Measurements from ENCODE around the gene GNG2.

Gene GNG2

GRCh38 chr14:51873221-51873893 is 12.9 kb downstream of the GNG2 start (continued):
- no peak for TF ChIP-seq ZFP37 (tag by site-specific recombination; IDR thresholded peaks at IDR 0.05)

DNA sequence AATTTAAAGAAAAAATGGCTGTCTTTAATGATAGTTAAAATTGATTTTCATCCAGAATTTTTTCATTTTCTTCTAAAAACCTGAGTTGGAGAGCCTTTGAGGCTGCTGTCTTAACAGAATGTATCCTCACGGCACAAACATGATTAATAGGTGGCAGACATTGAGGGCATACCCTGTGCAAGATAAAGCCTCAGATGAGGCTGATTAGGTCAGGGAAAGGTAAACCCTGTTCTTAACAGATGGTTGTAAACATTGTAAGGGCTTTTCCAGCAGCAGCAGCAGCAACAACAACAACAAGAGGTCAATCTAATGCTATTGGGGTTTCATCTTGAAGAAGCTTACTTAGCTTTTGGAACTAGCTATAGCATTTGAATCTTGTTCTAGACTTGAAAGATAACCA is 17.4 kb downstream of the GNG2 start:
- no peaks in the 10 kb centered on the region for H3K9me3 ChIP-seq (ENCODE audit: control insufficient read depth, insufficient read depth, low read depth, low read length)
- H3K4me3 ChIP-seq (ENCODE audit: low read depth, low read length): no peak overlapping the region
- ChIA-PET CTCF (no interaction called here), POLR2A (no interaction called here)
- H3K4me1 ChIP-seq (ENCODE audit: control insufficient read depth, insufficient read depth, low read length): peaks cover 15% of the 10 kb centered on the region
- TF ChIP-seq SCRT2 (tag by site-specific recombination; IDR thresholded peaks at IDR 0.05) (no peak), YY1 (tag by site-specific recombination; IDR thresholded peaks at IDR 0.05) (no peak), ZNF169 (tag by site-specific recombination; IDR thresholded peaks at IDR 0.05) (no peak), ZNF174 (tag by site-specific recombination; IDR thresholded peaks at IDR 0.05) (no peak), ZNF175 (tag by site-specific recombination; IDR thresholded peaks at IDR 0.05) (no peak), ZNF501 (tag by site-specific recombination; IDR thresholded peaks at IDR 0.05) (no peak), EGR2 (tag by site-specific recombination; IDR thresholded peaks at IDR 0.05; ENCODE audit: low read depth) (no peak), SP3 (tag by site-specific recombination; IDR thresholded peaks at IDR 0.05) (no peak), KLF8 (tag by site-specific recombination; IDR thresholded peaks at IDR 0.05) (no peak), ZBTB20 (tag by site-specific recombination; IDR thresholded peaks at IDR 0.05) (no peak), ZNF629 (tag by site-specific recombination; IDR thresholded peaks at IDR 0.05) (no peak), ZNF133 (tag by site-specific recombination; IDR thresholded peaks at IDR 0.05) (no peak), ZSCAN16 (tag by site-specific recombination; IDR thresholded peaks at IDR 0.05) (no peak), ZNF335 (tag by site-specific recombination; conservative IDR thresholded peaks at IDR 0.05) (no peak)
- TF ChIP-seq, protein P1, sequence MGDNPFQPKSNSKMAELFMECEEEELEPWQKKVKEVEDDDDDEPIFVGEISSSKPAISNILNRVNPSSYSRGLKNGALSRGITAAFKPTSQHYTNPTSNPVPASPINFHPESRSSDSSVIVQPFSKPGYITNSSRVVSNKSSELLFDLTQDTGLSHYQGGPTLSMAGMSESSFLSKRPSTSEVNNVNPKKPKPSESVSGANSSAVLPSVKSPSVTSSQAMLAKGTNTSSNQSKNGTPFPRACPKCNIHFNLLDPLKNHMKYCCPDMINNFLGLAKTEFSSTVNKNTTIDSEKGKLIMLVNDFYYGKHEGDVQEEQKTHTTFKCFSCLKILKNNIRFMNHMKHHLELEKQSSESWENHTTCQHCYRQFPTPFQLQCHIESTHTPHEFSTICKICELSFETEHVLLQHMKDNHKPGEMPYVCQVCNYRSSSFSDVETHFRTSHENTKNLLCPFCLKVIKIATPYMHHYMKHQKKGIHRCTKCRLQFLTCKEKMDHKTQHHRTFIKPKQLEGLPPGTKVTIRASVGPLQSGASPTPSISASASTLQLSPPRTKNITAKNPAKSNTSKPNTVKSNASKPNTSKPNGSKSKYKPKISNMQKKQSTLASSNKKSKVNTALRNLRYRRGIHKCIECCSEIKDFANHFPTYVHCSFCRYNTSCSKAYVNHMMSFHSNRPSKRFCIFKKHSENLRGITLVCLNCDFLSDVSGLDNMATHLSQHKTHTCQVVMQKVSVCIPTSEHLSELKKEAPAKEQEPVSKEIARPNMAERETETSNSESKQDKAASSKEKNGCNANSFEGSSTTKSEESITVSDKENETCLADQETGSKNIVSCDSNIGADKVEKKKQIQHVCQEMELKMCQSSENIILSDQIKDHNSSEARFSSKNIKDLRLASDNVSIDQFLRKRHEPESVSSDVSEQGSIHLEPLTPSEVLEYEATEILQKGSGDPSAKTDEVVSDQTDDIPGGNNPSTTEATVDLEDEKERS (tag by site-specific recombination; IDR thresholded peaks at IDR 0.05): no peak
- TF ChIP-seq, protein P2, sequence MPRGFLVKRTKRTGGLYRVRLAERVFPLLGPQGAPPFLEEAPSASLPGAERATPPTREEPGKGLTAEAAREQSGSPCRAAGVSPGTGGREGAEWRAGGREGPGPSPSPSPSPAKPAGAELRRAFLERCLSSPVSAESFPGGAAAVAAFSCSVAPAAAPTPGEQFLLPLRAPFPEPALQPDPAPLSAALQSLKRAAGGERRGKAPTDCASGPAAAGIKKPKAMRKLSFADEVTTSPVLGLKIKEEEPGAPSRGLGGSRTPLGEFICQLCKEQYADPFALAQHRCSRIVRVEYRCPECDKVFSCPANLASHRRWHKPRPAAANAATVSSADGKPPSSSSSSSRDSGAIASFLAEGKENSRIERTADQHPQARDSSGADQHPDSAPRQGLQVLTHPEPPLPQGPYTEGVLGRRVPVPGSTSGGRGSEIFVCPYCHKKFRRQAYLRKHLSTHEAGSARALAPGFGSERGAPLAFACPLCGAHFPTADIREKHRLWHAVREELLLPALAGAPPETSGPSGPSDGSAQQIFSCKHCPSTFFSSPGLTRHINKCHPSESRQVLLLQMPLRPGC (tag by site-specific recombination; IDR thresholded peaks at IDR 0.05): no peak
- TF ChIP-seq, protein P3, sequence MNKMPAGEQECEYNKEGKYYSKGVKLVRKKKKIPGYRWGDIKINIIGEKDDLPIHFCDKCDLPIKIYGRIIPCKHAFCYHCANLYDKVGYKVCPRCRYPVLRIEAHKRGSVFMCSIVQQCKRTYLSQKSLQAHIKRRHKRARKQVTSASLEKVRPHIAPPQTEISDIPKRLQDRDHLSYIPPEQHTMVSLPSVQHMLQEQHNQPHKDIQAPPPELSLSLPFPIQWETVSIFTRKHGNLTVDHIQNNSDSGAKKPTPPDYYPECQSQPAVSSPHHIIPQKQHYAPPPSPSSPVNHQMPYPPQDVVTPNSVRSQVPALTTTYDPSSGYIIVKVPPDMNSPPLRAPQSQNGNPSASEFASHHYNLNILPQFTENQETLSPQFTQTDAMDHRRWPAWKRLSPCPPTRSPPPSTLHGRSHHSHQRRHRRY (tag by site-specific recombination; IDR thresholded peaks at IDR 0.05): no peak
- TF ChIP-seq, protein P4, sequence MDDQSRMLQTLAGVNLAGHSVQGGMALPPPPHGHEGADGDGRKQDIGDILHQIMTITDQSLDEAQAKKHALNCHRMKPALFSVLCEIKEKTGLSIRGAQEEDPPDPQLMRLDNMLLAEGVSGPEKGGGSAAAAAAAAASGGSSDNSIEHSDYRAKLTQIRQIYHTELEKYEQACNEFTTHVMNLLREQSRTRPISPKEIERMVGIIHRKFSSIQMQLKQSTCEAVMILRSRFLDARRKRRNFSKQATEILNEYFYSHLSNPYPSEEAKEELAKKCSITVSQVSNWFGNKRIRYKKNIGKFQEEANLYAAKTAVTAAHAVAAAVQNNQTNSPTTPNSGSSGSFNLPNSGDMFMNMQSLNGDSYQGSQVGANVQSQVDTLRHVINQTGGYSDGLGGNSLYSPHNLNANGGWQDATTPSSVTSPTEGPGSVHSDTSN (CRISPR knock-in tag; IDR thresholded peaks at IDR 0.05): no peak
- H3K27ac ChIP-seq (ENCODE audit: extremely low read depth, low read depth, low read length): no peak overlapping the region
- no peaks in the 10 kb centered on the region for H3K36me3 ChIP-seq (ENCODE audit: control insufficient read depth in 2 of 2, insufficient read depth in 1 of 2, low read length in 2 of 2)
